ENCODE data around the gene PEX11B.

PEX11B gene

GRCh38 chr1:145942405-145942804 lies 23.9 kb upstream of the PEX11B start (continued):
- TF ChIP-seq SCRT1 (tag by site-specific recombination; IDR thresholded peaks at IDR 0.05; ENCODE audit: borderline replicate concordance) (peak; percentile 61; the same call in 1 of the 2 replicates), ZNF121 (tag by site-specific recombination; IDR thresholded peaks at IDR 0.05) (no peak), ZNF600 (tag by site-specific recombination; IDR thresholded peaks at IDR 0.05) (no peak)

- H3K4me3 ChIP-seq (ENCODE audit: low read depth, low read length), result no peak overlapping the region
- no peaks in the 10 kb centered on the region for H3K4me1 ChIP-seq (ENCODE audit: control insufficient read depth, insufficient read depth, low read length)
- no peak overlapping the region for H3K27ac ChIP-seq (ENCODE audit: extremely low read depth, low read depth, low read length)
- TF ChIP-seq ZNF366 (tag by site-specific recombination; conservative IDR thresholded peaks at IDR 0.05) (no peak), ZNF274 (IDR thresholded peaks at IDR 0.05; ENCODE audit: low read length) (no peak), ZNF274 (tag by site-specific recombination; IDR thresholded peaks at IDR 0.05; ENCODE audit: borderline replicate concordance) (no peak), KLF1 (tag by site-specific recombination; IDR thresholded peaks at IDR 0.05) (no peak), ZNF16 (tag by site-specific recombination; IDR thresholded peaks at IDR 0.05; ENCODE audit: low read depth) (no peak), ZNF350 (tag by site-specific recombination; IDR thresholded peaks at IDR 0.05) (no peak), ZNF791 (tag by site-specific recombination; IDR thresholded peaks at IDR 0.05) (no peak), ZBTB7A (tag by site-specific recombination; IDR thresholded peaks at IDR 0.05; ENCODE audit: low read depth) (no peak), ZNF324 (tag by site-specific recombination; IDR thresholded peaks at IDR 0.05) (no peak), ZNF561 (tag by site-specific recombination; IDR thresholded peaks at IDR 0.05; ENCODE audit: borderline replicate concordance) (no peak), ZNF785 (tag by site-specific recombination; IDR thresholded peaks at IDR 0.05) (no peak), OSR2 (tag by site-specific recombination; IDR thresholded peaks at IDR 0.05) (no peak), ZFP37 (tag by site-specific recombination; IDR thresholded peaks at IDR 0.05) (no peak), ZNF114 (tag by site-specific recombination; IDR thresholded peaks at IDR 0.05) (no peak), AEBP2 (tag by site-specific recombination; IDR thresholded peaks at IDR 0.05; ENCODE audit: borderline replicate concordance) (no peak), ZNF214 (tag by site-specific recombination; IDR thresholded peaks at IDR 0.05; ENCODE audit: borderline replicate concordance) (no peak), ZNF510 (tag by site-specific recombination; IDR thresholded peaks at IDR 0.05; ENCODE audit: insufficient replicate concordance) (no peak), ZSCAN5A (tag by site-specific recombination; IDR thresholded peaks at IDR 0.05) (no peak), ZNF513 (tag by site-specific recombination; IDR thresholded peaks at IDR 0.05) (no peak), ZNF610 (tag by site-specific recombination; IDR thresholded peaks at IDR 0.05; ENCODE audit: borderline replicate concordance) (no peak)
- ChIA-PET CTCF (interaction anchor here (0.7 to 1.5 kb wide), 2 partner anchors 10 to 14 kb away, joined by 3 to 9 read pairs; partner anchors contain the start of gene RBM8A), POLR2A (interaction anchor here (0.6 to 1.0 kb wide), 2 partner anchors 21 to 51 kb away, joined by 3 read pairs; partner anchors contain the start of gene LIX1L)
- no peaks in the 10 kb centered on the region for H3K9me3 ChIP-seq (ENCODE audit: control insufficient read depth, insufficient read depth, low read depth, low read length)
- peaks cover 0 to 22% of the 10 kb centered on the region in 2 experiments; a peak in 2 of 3 replicates for H3K36me3 ChIP-seq (ENCODE audit: control insufficient read depth in 2 of 2, insufficient read depth in 1 of 2, low read length in 2 of 2)
These were observed 18.9 kb upstream of the PEX11B start for GRCh38 chr1:145937436-145937835.

All from HEK293 (cell line).